Inflammatory macrophage treated with lipopolysaccharide for 1 hour (primary cell): ENCODE results near the gene JADE2.
"Not testable (repeated sequence)": the region's sequence is repeated elsewhere in the genome, so short reads cannot be mapped to it uniquely, and the experiment has no call there.

Experiments
- DNase-seq, 2 donors: peaks; one replicate each; pipeline ENCODE4 v3.0.0-alpha.2; 2020 to 2022

JADE2 gene

DNA sequence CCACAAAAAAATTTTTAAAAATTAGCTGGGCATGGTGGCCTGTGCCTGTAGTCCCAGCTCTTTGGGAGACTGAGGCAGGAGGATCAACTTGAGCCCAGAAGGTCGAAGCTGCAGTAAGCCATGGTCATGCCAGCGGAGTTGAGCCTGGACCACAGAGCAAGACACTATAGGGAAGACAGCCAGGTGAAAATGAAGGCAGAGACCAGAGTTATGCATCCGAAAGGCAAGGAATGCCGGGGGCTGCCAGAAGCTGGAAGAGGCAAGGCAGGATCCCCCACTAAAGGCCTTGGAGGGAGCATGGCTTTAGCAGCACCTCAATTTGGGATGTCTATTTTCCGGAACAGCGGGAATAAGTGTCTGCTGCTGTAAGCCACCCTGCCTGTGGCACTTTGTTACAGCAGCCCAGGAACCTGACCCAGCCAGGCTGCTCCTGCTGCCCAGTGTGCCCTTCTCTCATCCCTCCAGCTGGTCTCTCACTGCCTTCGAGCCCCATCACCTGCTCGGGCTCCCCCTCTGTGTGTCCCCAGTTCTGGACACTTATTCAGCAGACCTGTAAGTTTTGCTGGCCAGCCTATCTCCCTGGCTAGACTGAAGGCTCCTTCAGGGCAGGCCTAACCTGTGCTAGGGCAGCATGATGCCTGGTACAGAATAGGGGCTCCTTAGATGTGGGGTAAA lies 16.8 kb upstream of the JADE2 start:
- no peak for DNase-seq

GRCh38 chr5:134509308-134510040 lies 16.0 kb upstream of the JADE2 start:
- DNase-seq = peak; percentile 18 to 35

DNA sequence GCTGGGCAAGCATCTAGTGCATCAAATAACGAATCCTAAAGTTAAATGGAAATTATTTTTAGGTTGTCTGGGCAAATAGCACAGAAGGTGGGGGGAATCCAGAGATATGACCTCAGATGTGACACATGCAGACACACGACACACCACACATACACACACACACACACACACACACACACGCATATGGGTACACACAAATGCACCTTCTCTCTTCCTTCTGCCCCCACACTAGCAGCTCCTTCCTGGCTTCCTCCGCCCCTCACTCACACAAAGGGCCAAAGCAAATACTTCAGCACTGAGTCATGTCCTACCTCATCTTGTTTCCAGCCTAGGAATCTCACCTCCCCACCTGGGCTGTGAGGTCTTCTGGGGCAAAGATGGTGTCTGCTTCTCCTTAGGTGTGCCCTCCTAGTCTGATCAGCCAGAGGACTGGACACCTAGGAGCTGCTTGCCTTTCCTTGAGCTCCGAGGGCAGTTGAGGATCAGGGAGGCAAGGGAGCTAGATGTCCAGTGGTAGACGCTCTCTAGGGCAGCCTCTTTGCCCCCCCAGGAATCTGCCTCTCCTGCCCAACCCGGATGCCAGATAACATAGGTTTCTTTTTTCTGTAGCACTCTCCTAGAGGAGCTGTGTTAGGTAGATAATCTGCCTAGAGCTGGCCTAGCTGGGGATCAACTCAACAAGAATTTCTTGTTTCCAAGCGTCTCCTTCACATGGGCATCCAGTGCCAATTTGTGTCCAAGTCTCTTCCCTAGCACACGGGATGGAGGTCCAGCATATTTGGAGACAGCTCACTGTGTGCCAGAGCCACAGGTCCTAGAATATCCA lies 14.3 kb upstream of the JADE2 start:
- DNase-seq = no peak

- DNase-seq = no peak
Measured at GRCh38 chr5:134511796-134512660, 13.4 kb upstream of the JADE2 start.

- no peak for DNase-seq
Measured at GRCh38 chr5:134512661-134512999, 12.8 kb upstream of the JADE2 start.

- no peak for DNase-seq
Measured at GRCh38 chr5:134515801-134516200, 9.7 kb upstream of the JADE2 start.

DNA sequence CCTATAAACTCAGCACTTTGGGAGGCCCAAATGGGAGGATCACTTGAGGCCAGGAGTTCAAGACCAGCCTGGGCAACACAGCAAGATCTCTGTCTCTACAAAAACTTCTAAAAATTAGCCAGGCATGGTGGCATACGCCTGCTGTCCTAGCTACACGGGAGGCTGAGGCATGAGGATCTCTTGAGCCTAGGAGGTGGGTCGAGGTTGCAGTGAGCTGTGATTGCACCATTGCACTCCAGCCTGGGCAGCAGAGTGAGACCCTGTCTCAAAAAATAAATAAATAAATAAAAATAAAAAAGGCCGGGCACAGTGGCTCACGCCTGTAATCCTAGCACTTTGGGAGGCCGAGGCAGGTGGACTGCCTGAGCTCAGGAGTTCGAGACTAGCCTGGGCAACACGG lies 8.5 kb upstream of the JADE2 start:
- DNase-seq = not testable (repeated sequence)

GRCh38 chr5:134517553-134517952 lies 7.9 kb upstream of the JADE2 start:
- no peak for DNase-seq

DNA sequence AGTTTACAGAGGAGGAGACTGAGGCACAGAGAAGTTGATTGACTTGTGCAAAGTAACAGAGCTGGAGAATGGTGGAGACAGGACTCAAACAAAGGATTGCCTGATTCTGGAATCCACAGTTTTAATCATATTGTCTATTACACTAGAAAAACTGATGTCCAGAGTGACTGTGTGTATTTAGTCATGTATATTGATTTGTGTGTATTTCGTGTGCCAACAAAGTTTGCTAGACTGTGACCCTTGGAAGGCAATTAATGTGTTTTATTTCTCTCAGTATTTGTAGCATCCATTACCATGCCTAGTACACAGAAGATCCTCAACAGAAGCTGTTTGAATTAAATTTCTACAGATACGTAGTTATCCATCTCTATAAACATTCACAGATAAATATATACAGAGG lies 5.5 kb upstream of the JADE2 start:
- no peak for DNase-seq

DNA sequence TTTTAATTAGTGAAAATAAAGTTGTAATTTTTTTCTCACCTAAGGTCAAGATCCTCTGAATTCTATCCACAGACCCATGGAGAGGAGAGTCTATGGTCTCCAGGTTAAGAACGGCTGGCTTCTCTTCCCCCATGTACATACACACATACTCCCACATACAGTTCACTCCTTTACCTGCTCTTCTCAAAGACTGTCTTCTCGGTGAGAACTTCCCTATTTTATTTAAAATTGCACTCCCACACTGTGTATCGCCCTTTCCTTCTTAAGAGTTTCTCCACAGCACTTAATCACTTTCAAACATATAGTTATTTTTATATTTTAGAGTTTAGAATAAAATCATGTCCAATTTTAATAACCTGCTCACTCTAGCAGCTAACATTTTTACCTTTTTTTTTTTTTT lies 3.6 kb upstream of the JADE2 start:
- no peak for DNase-seq

DNA sequence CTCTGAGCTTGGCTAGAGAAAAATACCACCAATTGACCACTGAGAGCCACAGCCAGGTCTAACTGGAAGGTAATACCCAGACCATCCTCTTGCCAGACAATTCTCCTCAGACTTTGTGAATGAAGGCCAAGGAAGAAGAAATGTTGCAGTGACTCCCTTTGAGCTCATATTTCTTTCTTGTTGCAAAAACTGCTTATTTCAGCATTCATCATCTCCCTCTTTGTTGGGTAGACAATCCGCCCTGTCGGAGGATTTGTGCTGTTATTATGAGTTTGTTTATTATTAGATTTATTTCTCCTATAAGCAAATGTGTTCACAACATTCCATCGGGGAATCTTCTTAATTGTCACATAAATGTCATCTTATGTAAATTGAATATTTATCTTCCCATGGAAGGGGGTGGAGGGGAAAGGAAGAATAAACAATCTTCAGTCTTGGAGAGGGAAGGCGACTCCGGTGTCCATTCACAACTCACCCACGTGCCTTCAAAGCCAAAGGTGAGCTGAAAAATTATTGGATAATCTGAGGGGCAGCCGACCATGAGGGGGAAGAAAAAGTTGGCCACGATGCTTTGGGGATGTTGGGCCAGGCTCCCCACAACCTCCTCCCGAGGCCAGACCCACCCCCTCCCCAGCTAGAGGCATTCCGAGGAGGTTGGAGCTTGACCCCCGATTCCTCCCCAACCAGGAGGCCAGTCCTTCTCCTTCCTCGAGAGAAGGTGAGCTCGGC lies 1.8 kb upstream of the JADE2 start:
- DNase-seq = no peak

DNA sequence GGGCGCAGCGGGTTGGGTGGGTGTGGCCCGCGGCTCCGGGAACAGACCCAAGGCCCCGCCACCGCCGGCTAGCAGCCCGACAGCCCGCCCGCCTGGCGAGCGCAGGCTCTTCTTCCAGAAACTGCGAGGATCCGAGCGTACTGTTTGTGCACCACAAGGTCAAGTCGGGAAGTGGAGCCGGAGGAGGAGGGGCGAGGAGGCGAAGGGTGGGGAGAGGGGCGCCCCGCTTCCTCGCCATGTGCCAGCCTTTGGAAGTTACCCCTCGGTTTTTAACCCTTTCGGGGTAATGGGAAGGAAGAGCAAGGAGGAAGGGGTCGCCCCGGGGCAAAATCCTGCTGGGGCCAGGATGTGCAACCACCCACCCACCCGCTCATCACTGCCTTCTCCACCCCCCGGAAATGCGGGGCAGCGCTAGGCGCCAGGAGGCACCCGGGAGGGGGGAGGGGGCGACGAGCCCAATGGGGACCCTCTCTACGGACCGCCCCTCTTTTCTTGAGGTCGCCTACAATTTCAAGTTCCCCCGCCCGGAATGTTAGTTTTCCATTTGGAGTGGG lies 1.1 kb upstream of the JADE2 start:
- peak; percentile 37 to 41 for DNase-seq

GRCh38 chr5:134525683-134526482 lies 413 bp downstream of the JADE2 start:
- peak; percentile 32 to 42 for DNase-seq

DNA sequence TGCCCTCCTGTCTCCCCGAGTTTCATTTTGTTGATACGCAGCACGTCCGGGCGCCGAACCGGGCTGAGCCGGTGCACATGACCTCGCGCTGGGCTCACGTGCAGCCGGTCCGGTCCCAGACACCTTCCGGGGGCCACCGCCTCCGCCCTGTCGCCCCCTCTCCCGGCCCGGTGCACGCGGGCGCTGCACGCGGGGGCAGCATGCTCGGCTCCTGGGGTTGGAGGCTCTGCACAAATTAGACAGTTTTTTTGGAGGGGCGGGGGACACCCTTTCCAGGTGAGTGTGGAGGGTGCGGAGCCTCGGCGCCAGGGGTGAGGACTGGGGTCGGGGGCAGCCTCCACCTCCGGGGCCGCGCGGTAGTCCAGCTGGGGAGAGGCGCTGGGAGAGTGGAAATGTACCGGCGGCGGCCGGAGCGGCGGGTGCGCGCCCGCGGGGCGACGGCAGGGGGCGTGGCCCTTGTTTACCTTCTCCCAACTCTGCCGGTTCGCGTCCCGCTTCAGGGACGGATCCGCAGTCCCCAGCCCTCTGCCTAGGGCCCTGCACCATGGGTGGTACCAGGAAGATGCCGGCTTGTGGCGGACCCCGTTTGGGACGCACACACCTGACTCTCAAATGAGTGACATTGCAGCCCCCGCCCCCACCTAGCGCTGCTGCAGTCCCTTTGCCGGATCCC lies 1.1 kb downstream of the JADE2 start:
- peak; percentile 52 to 65 for DNase-seq

DNA sequence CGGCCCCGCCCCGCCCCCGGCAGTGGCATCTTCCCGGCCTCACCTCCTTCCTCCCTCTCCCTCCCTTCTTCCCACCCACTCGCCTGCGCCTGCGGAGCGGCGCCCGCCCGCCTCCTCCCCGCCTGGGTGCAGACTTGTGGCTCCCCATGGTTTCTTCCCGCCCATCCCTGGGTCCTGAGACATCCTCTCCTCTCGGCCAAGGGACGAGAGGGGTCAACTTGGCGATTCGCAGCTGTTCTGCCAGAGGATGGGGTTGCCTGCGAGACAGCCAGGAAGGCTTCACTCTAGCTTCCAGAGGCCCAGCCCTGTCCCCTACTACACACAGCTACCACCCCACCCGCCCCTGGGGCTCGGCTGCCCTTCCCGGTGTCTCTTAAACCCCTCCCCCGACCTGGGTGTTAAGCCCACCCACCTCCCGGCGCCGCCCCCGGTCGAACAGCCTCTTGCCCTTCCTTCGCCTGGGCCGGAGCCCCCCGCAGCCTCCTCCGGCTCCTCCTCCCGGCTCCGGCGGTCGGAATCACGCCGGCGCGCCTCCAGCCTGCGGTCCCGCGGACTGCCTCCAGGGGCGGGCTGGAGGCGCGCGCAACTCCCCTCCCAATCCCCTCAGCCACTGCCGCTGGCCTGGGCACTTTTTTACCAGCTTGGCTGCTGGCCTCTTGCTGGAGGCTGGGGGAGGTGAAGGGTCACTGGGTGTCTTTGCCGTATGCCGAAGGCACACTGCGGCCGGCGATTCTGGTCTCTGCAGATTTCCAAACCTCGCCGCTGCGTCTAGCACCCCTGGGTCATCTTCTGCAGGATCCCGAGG lies 1.9 kb downstream of the JADE2 start:
- peak; percentile 58 to 75 for DNase-seq

DNA sequence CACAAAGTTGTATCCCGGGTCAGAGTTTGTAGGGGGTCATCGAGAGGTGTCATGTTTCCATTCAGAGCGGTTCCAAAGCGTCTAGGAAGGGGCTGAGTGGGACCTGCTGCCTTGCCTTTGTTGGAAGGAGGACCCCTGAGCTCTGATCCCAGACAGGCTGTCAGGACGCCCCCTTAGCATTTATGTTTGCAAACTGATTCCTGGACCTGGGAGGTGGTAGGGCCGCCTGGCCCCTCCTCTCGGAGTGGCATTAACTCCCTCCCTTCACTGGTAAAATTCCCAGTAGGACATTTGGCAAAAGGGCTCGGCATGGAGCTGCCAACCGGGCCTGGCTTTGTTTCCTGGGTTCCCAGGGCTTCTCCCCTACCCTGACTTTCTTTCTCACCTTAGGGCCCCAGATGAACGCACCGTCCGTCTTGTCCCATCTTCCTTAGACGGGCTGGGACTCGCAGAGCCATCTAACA lies 2.5 kb downstream of the JADE2 start:
- DNase-seq = no peak

DNA sequence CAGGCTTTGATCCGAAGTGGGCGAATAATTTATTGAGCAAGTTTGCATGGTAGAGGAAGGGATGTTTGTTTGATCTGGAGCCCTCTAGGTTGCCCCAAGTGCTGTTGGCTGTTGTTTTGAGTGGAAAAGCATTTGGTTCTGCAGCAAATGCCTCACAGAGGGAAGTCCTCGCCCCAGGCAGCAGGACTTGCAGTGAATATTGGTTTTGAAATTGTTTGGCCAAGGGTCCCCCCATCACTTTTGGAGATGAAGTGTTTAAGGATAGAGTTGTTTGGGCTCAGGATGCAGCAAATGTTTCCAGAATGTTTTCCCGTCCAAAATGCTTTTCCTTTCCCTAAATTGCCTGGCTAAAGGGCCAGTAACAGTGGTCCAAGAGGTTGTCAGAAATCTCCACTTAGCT lies 3.1 kb downstream of the JADE2 start:
- no peak for DNase-seq

GRCh38 chr5:134529460-134529859 lies 4.0 kb downstream of the JADE2 start:
- DNase-seq = no peak
